HK-2 (cell line): ENCODE data around the gene EPHX1.
"Not testable (repeated sequence)": the region's sequence is repeated elsewhere in the genome, so short reads cannot be mapped to it uniquely, and the experiment has no call there.

Experiments used
- DNase-seq: peaks from one replicate; pipeline ENCODE4 v3.0.0-alpha.2; 2018; ENCODE audit not compliant: unreplicated experiment

Gene EPHX1

GRCh38 chr1:225816643-225817538 is 7.0 kb downstream of the EPHX1 start:
- DNase-seq: no peak

GRCh38 chr1:225817611-225818061 is 7.7 kb downstream of the EPHX1 start:
- DNase-seq: peak; percentile 86

- no peak for DNase-seq
Measured at GRCh38 chr1:225818229-225818628, 8.3 kb downstream of the EPHX1 start.

- no peak for DNase-seq
Measured at GRCh38 chr1:225819346-225820192, 9.6 kb downstream of the EPHX1 start.

- DNase-seq: no peak
Measured at GRCh38 chr1:225820522-225821120, 10.7 kb downstream of the EPHX1 start.

GRCh38 chr1:225822655-225823403 is 12.9 kb downstream of the EPHX1 start:
- no peak for DNase-seq

GRCh38 chr1:225823811-225824261 is 13.9 kb downstream of the EPHX1 start:
- no peak for DNase-seq

- no peak for DNase-seq
Measured at GRCh38 chr1:225824533-225824941, 14.6 kb downstream of the EPHX1 start.

GRCh38 chr1:225825078-225825477 is 15.2 kb downstream of the EPHX1 start:
- no peak for DNase-seq

GRCh38 chr1:225825607-225826007 is 15.7 kb downstream of the EPHX1 start:
- DNase-seq: no peak

- DNase-seq: no peak
Measured at GRCh38 chr1:225827076-225827475, 17.2 kb downstream of the EPHX1 start.

- no peak for DNase-seq
Measured at GRCh38 chr1:225828706-225829345, 18.9 kb downstream of the EPHX1 start.

- no peak for DNase-seq
Measured at GRCh38 chr1:225830841-225831240, 20.9 kb downstream of the EPHX1 start.

GRCh38 chr1:225834417-225835329 is 24.7 kb downstream of the EPHX1 start:
- no peak for DNase-seq

GRCh38 chr1:225835856-225836255 is 25.9 kb downstream of the EPHX1 start:
- no peak for DNase-seq

GRCh38 chr1:225836296-225836695 is 26.4 kb downstream of the EPHX1 start:
- not testable (repeated sequence) for DNase-seq

- DNase-seq: no peak
Measured at GRCh38 chr1:225838793-225839192, 28.9 kb downstream of the EPHX1 start.

GRCh38 chr1:225840223-225840610 is 30.3 kb downstream of the EPHX1 start:
- DNase-seq: no peak

- DNase-seq: no peak
Measured at GRCh38 chr1:225840713-225841112, 30.8 kb downstream of the EPHX1 start.

- DNase-seq: no peak
Measured at GRCh38 chr1:225842074-225842473, 32.1 kb downstream of the EPHX1 start.
